Measurements from ENCODE around the gene DGCR6L.
"Not testable (repeated sequence)": the region's sequence is repeated elsewhere in the genome, so short reads cannot be mapped to it uniquely, and the experiment has no call there.

DGCR6L gene

GRCh38 chr22:20319745-20320658 is at the start of gene DGCR6L:
TSS of gene DGCR6L (minus strand) at chr22:20320060. CDS start at chr22:20319988, 72 bp downstream.
- FAIRE-seq, result peak; percentile 8
- peak; percentile 99 for DNase-seq (ENCODE audit: insufficient read length, low spot score)

- not testable (repeated sequence) for FAIRE-seq; DNase-seq (ENCODE audit: insufficient read length, low spot score)
Measured at GRCh38 chr22:20368875-20369274, 49.0 kb upstream of the DGCR6L start.

GRCh38 chr22:20366841-20367240 is 47.0 kb upstream of the DGCR6L start:
- not testable (repeated sequence) for FAIRE-seq; DNase-seq (ENCODE audit: insufficient read length, low spot score)

GRCh38 chr22:20364335-20365260 is 44.7 kb upstream of the DGCR6L start:
- not testable (repeated sequence) for DNase-seq (ENCODE audit: insufficient read length, low spot score); FAIRE-seq

GRCh38 chr22:20362403-20362802 is 42.5 kb upstream of the DGCR6L start:
- not testable (repeated sequence) for FAIRE-seq; DNase-seq (ENCODE audit: insufficient read length, low spot score)

GRCh38 chr22:20361752-20362229 is 41.9 kb upstream of the DGCR6L start:
- FAIRE-seq; DNase-seq (ENCODE audit: insufficient read length, low spot score): not testable (repeated sequence)

GRCh38 chr22:20360866-20361751 is 41.2 kb upstream of the DGCR6L start:
- FAIRE-seq; DNase-seq (ENCODE audit: insufficient read length, low spot score): not testable (repeated sequence)

GRCh38 chr22:20360261-20360660 is 40.4 kb upstream of the DGCR6L start:
- not testable (repeated sequence) for FAIRE-seq; DNase-seq (ENCODE audit: insufficient read length, low spot score)

GRCh38 chr22:20358503-20359239 is 38.8 kb upstream of the DGCR6L start:
- not testable (repeated sequence) for FAIRE-seq; DNase-seq (ENCODE audit: insufficient read length, low spot score)

- DNase-seq (ENCODE audit: insufficient read length, low spot score); FAIRE-seq: not testable (repeated sequence)
Measured at GRCh38 chr22:20357967-20358366, 38.1 kb upstream of the DGCR6L start.

- FAIRE-seq; DNase-seq (ENCODE audit: insufficient read length, low spot score): not testable (repeated sequence)
Measured at GRCh38 chr22:20356906-20357305, 37.0 kb upstream of the DGCR6L start.

- not testable (repeated sequence) for DNase-seq (ENCODE audit: insufficient read length, low spot score); FAIRE-seq
Measured at GRCh38 chr22:20355939-20356636, 36.2 kb upstream of the DGCR6L start.

GRCh38 chr22:20354238-20354975 is 34.5 kb upstream of the DGCR6L start:
- DNase-seq (ENCODE audit: insufficient read length, low spot score) (no peak), FAIRE-seq (no peak)

GRCh38 chr22:20352536-20352935 is 32.7 kb upstream of the DGCR6L start:
- not testable (repeated sequence) for FAIRE-seq; DNase-seq (ENCODE audit: insufficient read length, low spot score)

GRCh38 chr22:20346553-20346952 is 26.7 kb upstream of the DGCR6L start:
- FAIRE-seq, result not testable (repeated sequence)

GRCh38 chr22:20338291-20338690 is 18.4 kb upstream of the DGCR6L start:
- FAIRE-seq; DNase-seq (ENCODE audit: insufficient read length, low spot score): not testable (repeated sequence)

More at GRCh38 chr22:20346553-20346952, 26.7 kb upstream of the DGCR6L start:
- DNase-seq (ENCODE audit: insufficient read length, low spot score), result not testable (repeated sequence)

- not testable (repeated sequence) for DNase-seq (ENCODE audit: insufficient read length, low spot score); FAIRE-seq
Measured at GRCh38 chr22:20337807-20338206, 17.9 kb upstream of the DGCR6L start.

Measured in GM19239 (cell line).